Rectal smooth muscle tissue (tissue), 1 donor: Measurements from ENCODE around the gene GPR34.

Experiments used
- H3K27ac ChIP-seq: one replicate; pipeline ENCODE4 v1.7.0; 2013; ENCODE audit warnings: low read depth, low read length, inconsistent platforms
- H3K27me3 ChIP-seq: one replicate; pipeline ENCODE4 v1.7.0; 2013; ENCODE audit warnings: low read length; ENCODE audit not compliant: control insufficient read depth, insufficient read depth
- H3K36me3 ChIP-seq: one replicate; pipeline ENCODE4 v1.7.0; 2013; ENCODE audit warnings: low read length; ENCODE audit not compliant: control insufficient read depth, insufficient read depth
- H3K4me1 ChIP-seq: one replicate; pipeline ENCODE4 v1.7.0; 2013; ENCODE audit warnings: low read length; ENCODE audit not compliant: control insufficient read depth, insufficient read depth
- H3K4me3 ChIP-seq: one replicate; pipeline ENCODE4 v1.7.0; 2013; ENCODE audit warnings: low read length
- H3K9ac ChIP-seq: one replicate; pipeline ENCODE4 v1.7.0; 2013; ENCODE audit warnings: low read length

GPR34 gene

DNA sequence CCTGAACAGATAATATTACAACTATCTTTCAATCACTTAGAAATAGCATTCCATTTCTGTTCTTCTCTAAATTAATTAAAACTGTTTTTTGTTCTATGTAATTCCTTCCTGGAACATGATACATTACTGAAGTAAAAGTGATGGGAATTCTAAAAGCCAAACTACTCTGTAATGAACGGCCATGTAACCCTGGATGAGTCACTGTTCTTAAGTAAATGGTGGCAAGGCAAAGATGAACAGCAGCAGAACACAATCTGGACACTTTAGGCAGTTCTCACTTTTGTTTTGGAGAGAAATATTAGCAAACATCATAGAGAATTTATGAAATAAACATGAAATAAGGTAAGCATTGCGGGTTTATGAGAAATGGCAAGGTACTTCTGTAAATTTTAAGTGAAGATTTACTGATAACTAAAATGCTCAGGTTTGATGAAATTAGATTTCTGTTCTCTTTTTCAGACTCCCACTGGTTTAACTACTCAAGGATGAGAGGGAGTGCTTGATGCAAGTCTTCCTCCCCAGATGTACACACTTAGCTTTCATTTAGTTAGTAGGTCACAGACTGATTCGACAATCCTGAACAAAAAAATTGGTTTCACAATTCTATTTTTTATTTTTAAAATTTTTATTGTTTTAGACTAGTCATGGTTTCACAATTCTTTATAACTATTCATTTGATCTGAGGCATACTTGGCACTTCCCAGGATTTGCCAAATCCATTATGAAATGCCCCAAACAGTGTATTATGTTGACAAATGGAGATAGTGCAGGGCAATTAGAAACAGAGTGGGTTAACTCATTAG is 34.2 kb downstream of the GPR34 start:
- no peaks in the 10 kb centered on the region for H3K36me3 ChIP-seq
- no peaks in the 10 kb centered on the region for H3K27me3 ChIP-seq
- H3K4me1 ChIP-seq = no peaks in the 10 kb centered on the region
- no peak overlapping the region for H3K27ac ChIP-seq
- no peak overlapping the region for H3K9ac ChIP-seq
- no peak overlapping the region for H3K4me3 ChIP-seq

DNA sequence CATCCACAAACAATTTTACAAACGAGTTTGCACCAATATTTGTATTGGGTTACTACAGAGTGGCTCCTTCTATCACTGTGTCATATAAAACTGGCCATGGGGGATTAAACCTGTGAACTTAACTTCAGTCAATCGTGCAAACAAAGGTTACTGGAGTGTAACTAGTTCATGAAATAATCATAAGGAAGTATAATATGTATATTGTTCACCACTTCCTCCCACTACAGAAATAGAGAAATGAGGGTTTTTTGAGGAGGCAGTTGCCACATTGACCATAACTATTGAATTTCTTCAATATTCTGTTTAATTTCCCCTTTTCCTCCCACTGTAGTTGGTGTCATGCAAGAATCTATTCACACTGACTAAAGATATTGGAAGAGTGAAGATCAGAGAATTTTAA is 35.1 kb downstream of the GPR34 start, which contains the start of gene GPR82:
Gene GPR82, plus strand, starts transcription at position 356 of the 400 bp plus-strand sequence. CDS start 2,846 bp downstream, outside the sequence.
- H3K27ac ChIP-seq = no peak within 1 kb of the TSS
- no peak within 1 kb of the TSS for H3K4me3 ChIP-seq
- no peaks in the 10 kb centered on the region for H3K27me3 ChIP-seq
- no peaks in the 10 kb centered on the region for H3K4me1 ChIP-seq
- no peaks in the 10 kb centered on the region for H3K36me3 ChIP-seq
- H3K9ac ChIP-seq = no peak within 1 kb of the TSS

DNA sequence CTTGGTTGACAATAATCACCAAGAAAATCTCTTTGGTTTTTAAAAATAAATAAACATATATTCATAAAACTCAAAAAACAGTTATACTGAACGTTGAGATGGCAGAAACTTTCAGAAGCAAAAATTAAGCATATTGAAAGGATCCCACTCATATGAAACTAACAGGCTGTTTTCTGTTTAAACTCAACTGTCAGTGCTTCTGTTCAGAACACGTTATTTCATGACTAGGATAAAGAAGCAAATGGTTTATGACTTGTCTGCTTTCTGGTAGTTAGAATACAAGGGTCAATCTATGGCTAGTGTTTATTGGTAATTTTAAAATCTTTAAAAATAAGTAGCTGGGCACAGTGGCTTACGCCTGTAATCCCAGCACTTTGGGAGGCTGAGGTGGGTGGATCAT is 39.4 kb downstream of the GPR34 start:
- Histone ChIP-seq H3K9ac (no peak overlapping the region), H3K27ac (no peak overlapping the region), H3K36me3 (no peaks in the 10 kb centered on the region)

DNA sequence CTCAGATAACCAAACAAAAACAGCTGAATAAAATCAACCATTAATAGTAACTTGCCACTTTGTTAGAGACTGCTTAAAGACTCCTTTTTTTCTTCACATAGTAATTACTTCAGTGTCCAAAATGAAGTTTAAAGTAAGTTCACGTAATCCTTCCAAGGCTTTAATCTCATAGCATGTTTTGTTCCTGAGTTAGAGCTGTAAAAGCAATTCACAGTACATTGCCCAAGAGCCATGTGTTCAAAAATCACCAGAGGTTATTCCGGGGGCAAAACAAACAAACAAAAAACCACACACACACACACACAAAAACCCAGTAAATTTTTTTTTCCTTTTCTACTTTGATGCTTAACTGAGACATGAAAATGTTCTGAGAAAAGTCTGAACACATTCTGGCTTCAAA is 41.3 kb downstream of the GPR34 start:
- Histone ChIP-seq H3K27me3 (no peaks in the 10 kb centered on the region), H3K9ac (no peak overlapping the region), H3K36me3 (no peaks in the 10 kb centered on the region), H3K4me1 (no peaks in the 10 kb centered on the region), H3K27ac (no peak overlapping the region), H3K4me3 (no peak overlapping the region)

More for the DNA sequence above, 39.4 kb downstream of the GPR34 start:
- Histone ChIP-seq H3K4me3 (no peak overlapping the region), H3K4me1 (no peaks in the 10 kb centered on the region), H3K27me3 (no peaks in the 10 kb centered on the region)

DNA sequence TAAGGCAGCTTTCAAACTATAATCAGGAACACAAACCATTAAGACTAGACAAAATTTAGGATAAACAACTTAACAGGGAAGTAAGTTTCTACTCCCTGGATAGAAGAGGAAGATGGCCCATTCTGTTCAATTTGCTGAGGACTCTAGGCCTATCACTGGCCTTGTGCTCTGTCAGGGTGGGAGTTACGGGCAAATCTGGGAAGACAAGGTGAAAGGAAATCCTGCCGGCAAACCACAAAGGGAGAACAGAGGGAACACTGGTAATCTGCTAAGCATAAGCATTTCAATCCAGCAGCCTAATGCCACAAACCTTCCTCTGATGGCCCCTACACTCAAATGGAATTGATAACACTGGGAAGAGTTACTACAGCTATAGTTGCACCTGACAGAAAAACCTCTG is 43.5 kb downstream of the GPR34 start:
- no peaks in the 10 kb centered on the region for H3K36me3 ChIP-seq
- no peak overlapping the region for H3K9ac ChIP-seq
- H3K27me3 ChIP-seq = no peaks in the 10 kb centered on the region
- no peak overlapping the region for H3K4me3 ChIP-seq
- no peak overlapping the region for H3K27ac ChIP-seq
- no peaks in the 10 kb centered on the region for H3K4me1 ChIP-seq

DNA sequence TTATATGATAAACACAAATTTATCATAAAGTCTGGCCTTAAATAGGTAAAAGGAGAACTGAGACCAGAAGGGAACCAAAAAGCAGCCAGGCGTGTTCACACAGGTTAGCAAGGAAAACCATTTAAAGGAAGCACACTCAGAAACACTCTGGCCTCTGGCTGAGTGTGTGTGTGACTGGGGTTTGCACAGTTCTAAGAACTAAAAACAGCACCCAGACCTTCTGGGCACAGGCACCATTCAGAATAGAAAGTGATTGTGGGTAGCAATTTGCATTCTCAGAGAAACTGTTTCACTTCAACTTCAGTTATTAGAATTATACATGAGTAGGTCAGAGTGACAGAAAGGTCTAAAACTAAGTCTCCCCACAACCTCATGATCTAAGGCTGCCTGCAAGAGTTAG is 45.2 kb downstream of the GPR34 start:
- Histone ChIP-seq H3K4me1 (no peaks in the 10 kb centered on the region), H3K27ac (no peak overlapping the region), H3K27me3 (no peaks in the 10 kb centered on the region), H3K4me3 (no peak overlapping the region), H3K36me3 (no peaks in the 10 kb centered on the region), H3K9ac (no peak overlapping the region)

DNA sequence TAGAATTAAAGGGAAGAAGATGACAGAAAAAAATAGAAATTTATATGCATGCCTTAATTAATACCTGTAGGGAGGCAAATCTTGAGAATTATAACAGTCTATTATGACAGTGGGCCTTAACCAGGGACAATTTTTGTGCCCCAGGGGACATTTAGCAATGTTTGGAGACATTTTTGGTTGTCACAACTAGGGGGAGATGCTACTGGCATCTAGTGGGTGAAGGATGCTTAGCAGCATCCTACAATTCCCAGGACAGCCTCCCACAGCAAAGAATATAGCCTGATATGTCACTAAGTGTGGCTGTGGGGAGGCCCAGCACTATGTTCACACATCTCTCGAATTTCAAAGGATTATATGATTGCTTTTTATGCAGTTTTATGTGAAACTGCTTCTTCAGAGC is 45.8 kb downstream of the GPR34 start:
- Histone ChIP-seq H3K36me3 (no peaks in the 10 kb centered on the region), H3K4me1 (no peaks in the 10 kb centered on the region), H3K27me3 (no peaks in the 10 kb centered on the region), H3K4me3 (no peak overlapping the region), H3K9ac (no peak overlapping the region), H3K27ac (no peak overlapping the region)

DNA sequence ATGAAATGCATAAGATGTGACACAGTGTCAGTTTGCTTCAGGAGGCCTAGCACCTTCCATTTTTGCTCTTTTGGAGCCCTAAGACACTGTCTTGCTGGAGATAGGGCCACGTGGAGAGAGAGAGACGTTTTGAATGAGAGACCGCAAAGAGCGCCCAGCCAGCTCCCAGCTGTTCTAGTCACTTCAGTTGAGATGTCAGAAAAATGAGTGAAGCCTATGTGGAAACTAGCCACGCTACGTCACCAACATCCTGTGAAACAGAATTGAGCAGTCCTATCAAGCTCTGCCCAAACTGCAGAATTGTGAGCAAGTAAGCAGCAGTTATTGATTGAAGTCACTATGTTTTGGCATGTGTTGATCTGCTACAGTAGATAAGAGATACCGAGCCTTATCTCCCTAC is 48.3 kb downstream of the GPR34 start:
- Histone ChIP-seq H3K9ac (no peak overlapping the region), H3K4me1 (no peaks in the 10 kb centered on the region), H3K36me3 (no peaks in the 10 kb centered on the region), H3K27me3 (no peaks in the 10 kb centered on the region), H3K4me3 (no peak overlapping the region), H3K27ac (no peak overlapping the region)

DNA sequence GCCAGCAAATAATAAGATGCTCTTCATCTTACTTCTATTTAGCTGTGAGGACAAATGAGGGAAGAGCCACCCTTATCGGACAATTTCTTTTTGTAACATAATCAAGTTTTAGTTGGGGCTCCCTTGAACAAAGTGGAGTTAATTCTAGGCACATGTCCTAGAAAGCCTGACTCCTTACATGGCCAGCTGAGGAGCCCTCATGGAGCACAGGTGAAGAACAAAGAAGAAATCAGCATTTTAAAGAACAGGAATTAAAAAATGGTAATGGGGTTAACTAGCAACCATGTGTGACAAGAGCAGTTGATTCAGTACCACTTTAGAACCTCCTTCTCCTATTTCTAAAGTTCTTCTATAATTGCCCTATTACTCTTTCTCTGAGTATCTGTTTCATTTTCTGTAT is 51.1 kb downstream of the GPR34 start:
- Histone ChIP-seq H3K27ac (no peak overlapping the region), H3K36me3 (no peaks in the 10 kb centered on the region), H3K4me1 (no peaks in the 10 kb centered on the region), H3K27me3 (no peaks in the 10 kb centered on the region), H3K4me3 (no peak overlapping the region), H3K9ac (no peak overlapping the region)
